PC-9 (cell line): Measurements from ENCODE around the gene SLC29A4. TPM values are rescaled to one million over a fixed set of nuclear protein-coding genes. Genes with fewer than 3 reads are reported as not detected.

Source experiments
- BruUV-seq: library from RNA; stranded (reverse); fragments of 400-500 nt; replicated peaks from 2 replicates; lab custom pipeline; 2021; lab: Mats Ljungman, UMichigan
- CTCF ChIA-PET: fragments of 300-600 bp; sonication (Branson Sonifier 250); formaldehyde crosslinking; loops from one replicate; lab custom pipeline; 2022; ENCODE audit warnings: antibody characterized with exemption; lab: Charles Lee
- POLR2A ChIA-PET: fragments of 300-600 bp; sonication (Branson Sonifier 250); formaldehyde crosslinking; loops from one replicate; lab custom pipeline; 2022; ENCODE audit warnings: antibody characterized with exemption; ENCODE audit not compliant: unreplicated experiment; lab: Charles Lee
- DNase-seq, 2 experiments: peaks; one replicate each; pipeline versions ENCODE4 v3.0.0 to v3.0.0-alpha.2; 2015 to 2022; ENCODE audit warnings: mixed read lengths in 1 of 2
- H2AFZ ChIP-seq: fragments of 200-600 bp; sonication (generic); 2 replicates; pipeline ENCODE4 v1.8.1; 2017; ENCODE audit warnings: antibody characterized with exemption
- H3F3A ChIP-seq: fragments of 200-600 bp; sonication (generic); 2 replicates; pipeline ENCODE4 v1.8.1; 2017; ENCODE audit warnings: antibody characterized with exemption, mild to moderate bottlenecking, low read depth; ENCODE audit not compliant: insufficient read depth
- H3K27ac ChIP-seq: fragments of 200-600 bp; sonication (generic); 2 replicates; pipeline ENCODE4 v1.6.1; 2016; ENCODE audit warnings: mixed run types
- H3K27me3 ChIP-seq: fragments of 200-600 bp; sonication (generic); 2 replicates; pipeline ENCODE4 v1.6.1; 2016; ENCODE audit warnings: low read depth, mixed run types; ENCODE audit not compliant: insufficient read depth
- H3K36me3 ChIP-seq: fragments of 200-600 bp; sonication (generic); 2 replicates; pipeline ENCODE4 v1.6.1; 2016; ENCODE audit warnings: low read depth, mixed run types
- H3K4me1 ChIP-seq: fragments of 200-600 bp; sonication (generic); replicated peaks from 2 replicates; pipeline ENCODE4 v1.6.1; 2016; ENCODE audit warnings: mixed run types; ENCODE audit not compliant: insufficient read depth
- H3K4me2 ChIP-seq: fragments of 200-600 bp; sonication (generic); 2 replicates; pipeline ENCODE4 v1.6.1; 2017; ENCODE audit warnings: mixed run types
- H3K4me3 ChIP-seq: fragments of 200-600 bp; sonication (generic); 2 replicates; pipeline ENCODE4 v1.6.1; 2016; ENCODE audit warnings: mixed run types
- H3K79me2 ChIP-seq: fragments of 200-600 bp; sonication (generic); 2 replicates; pipeline ENCODE4 v1.6.1; 2017; ENCODE audit warnings: low read depth, mixed run types
- H3K9me2 ChIP-seq: fragments of 200-600 bp; sonication (generic); 2 replicates; pipeline ENCODE4 v1.8.1; 2017; ENCODE audit warnings: mild to moderate bottlenecking; ENCODE audit not compliant: insufficient read depth
- H3K9me3 ChIP-seq: fragments of 200-600 bp; sonication (generic); 2 replicates; pipeline ENCODE4 v1.8.1; 2016; ENCODE audit warnings: low read depth; ENCODE audit not compliant: insufficient read depth
- H4K20me1 ChIP-seq: fragments of 200-600 bp; sonication (generic); 2 replicates; pipeline ENCODE4 v1.8.1; 2017; ENCODE audit not compliant: insufficient read depth
- EZH2 ChIP-seq: fragments of 200-600 bp; sonication (generic); IDR thresholded peaks from 2 replicates; pipeline ENCODE4 v1.8.0; 2017; ENCODE audit warnings: antibody characterized with exemption, low read depth
- intact Hi-C: fragments of 100-400 bp; cut with micrococcal nuclease; formaldehyde crosslinking; loops from one replicate; pipeline ENCODE4 v1.10.0; 2022; ENCODE audit not compliant: unreplicated experiment
- total RNA-seq: library from RNA; stranded (reverse); gene quantifications from 2 replicates; pipeline ENCODE4 v1.2.3, GENCODE V29; 2021
- TF ChIP-seq, protein P1 (sequence below): fragments of 200-600 bp; sonication (generic); conservative IDR thresholded peaks from 2 replicates; pipeline ENCODE4 v1.6.1; 2017; ENCODE audit warnings: mixed run types, antibody characterized with exemption, mild to moderate bottlenecking, moderate library complexity

Gene SLC29A4
- total RNA-seq, 1 experiment from 2014 or later: 7.9 TPM

DNA sequence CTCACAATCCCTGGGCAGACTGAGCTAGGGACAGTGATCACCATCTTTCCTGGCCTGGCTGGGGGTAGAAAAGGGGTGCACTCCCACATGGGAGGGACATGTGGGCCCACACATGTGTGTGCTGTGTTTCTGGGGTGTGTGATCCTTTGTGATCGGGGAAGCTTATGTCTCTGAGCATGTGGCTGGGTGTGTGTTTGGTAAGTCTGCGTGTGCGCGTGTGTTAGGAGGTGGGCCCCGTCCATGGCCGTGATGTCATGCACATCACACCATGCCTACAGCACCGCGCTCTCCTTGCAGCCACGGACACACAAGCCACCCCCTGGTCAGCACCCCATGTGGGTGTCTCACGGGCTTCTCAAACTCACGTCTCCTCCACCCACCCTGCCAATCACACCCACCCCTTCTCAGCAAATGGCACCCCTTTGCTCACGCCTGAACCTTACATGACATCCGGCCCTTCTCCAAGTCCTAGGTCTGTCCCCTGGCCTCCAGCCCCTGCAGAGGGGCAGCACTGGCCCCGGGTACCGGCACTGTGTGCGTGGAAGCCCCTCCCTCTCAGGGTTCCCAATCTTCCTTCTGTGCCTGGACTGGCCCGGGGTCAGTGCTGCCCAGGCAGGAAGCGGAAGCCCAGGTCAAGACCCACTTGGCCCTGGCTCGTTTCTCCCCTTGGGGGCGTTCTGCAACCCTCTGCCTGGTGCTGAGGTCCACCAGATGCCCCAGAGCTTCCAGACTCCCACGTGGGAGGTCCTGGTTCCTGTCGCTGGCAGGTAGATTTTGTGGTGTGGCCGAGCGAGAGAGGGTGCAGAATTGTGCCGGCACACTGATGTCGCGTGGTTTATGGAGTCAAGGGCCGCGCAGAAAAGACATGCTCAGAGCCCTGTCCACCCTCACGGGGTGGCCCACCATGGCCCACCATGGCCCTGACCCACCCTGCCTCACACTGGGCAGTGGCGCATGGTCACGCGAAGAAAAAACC is 12.6 kb downstream of the SLC29A4 start:
- H3K4me1 ChIP-seq: no peaks in the 10 kb centered on the region
- H3K27ac ChIP-seq: no peak overlapping the region
- no peaks in the 10 kb centered on the region for H3K9me2 ChIP-seq
- H3F3A ChIP-seq: no peaks in the 10 kb centered on the region; the same call in 1 of the 2 replicates
- H3K36me3 ChIP-seq: no peaks in the 10 kb centered on the region
- no peak overlapping the region for H3K4me3 ChIP-seq
- peaks cover 10% of the 10 kb centered on the region; the same call in 1 of the 2 replicates for H3K27me3 ChIP-seq
- no peaks in the 10 kb centered on the region for H3K79me2 ChIP-seq
- ChIA-PET CTCF (no interaction called here), POLR2A (no interaction called here)
- H2AFZ ChIP-seq: no peak overlapping the region
- intact Hi-C loops: no loop called here
- TF ChIP-seq EZH2: no peak
- TF ChIP-seq, protein P1, sequence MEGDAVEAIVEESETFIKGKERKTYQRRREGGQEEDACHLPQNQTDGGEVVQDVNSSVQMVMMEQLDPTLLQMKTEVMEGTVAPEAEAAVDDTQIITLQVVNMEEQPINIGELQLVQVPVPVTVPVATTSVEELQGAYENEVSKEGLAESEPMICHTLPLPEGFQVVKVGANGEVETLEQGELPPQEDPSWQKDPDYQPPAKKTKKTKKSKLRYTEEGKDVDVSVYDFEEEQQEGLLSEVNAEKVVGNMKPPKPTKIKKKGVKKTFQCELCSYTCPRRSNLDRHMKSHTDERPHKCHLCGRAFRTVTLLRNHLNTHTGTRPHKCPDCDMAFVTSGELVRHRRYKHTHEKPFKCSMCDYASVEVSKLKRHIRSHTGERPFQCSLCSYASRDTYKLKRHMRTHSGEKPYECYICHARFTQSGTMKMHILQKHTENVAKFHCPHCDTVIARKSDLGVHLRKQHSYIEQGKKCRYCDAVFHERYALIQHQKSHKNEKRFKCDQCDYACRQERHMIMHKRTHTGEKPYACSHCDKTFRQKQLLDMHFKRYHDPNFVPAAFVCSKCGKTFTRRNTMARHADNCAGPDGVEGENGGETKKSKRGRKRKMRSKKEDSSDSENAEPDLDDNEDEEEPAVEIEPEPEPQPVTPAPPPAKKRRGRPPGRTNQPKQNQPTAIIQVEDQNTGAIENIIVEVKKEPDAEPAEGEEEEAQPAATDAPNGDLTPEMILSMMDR: no peak
- no TSS peak for BruUV-seq
- no peak for DNase-seq
- no peaks in the 10 kb centered on the region for H4K20me1 ChIP-seq
- H3K9me3 ChIP-seq: no peaks in the 10 kb centered on the region
- H3K4me2 ChIP-seq: no peak overlapping the region

DNA sequence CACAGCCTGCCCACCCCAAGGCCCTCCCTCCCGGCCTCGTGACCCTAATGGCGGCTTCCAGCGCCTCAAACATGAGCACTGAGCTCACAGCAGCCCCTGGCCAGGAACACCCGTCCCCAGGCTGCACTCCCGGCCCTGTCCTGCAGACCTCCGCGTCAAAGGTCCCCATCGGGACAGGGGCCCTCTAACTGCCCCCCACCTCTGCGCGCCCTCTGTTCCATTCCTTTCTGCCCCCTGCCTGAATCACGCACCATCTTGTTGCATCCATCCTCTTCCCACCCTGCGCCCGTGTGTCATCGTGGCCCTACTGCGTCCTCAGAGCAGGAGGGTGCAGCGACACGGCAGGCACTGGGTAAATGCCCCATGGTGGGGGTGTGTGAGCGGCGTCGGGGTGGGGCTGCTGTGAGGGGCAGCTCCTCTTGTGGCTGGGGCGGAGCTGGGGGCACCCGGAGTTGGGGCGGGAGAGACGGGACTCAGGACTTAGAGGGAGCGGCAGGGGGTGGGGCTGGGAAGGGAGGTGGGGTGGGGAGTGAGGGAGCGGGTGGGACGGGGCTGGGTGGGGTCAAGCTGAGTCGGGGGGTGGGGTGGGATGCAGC is 13.4 kb downstream of the SLC29A4 start:
- H2AFZ ChIP-seq: no peak overlapping the region
- H3K36me3 ChIP-seq: no peaks in the 10 kb centered on the region
- DNase-seq: no peak
- no peaks in the 10 kb centered on the region for H3K79me2 ChIP-seq
- peaks cover 14% of the 10 kb centered on the region; the same call in 1 of the 2 replicates for H3K27me3 ChIP-seq
- intact Hi-C loops: no loop called here
- no TSS peak for BruUV-seq
- H3K27ac ChIP-seq: no peak overlapping the region
- no peaks in the 10 kb centered on the region; the same call in 1 of the 2 replicates for H3F3A ChIP-seq
- POLR2A ChIA-PET: interaction anchor here (0.6 kb wide), 1 partner anchor 14 kb away, joined by 3 read pairs; no protein-coding TSS in a partner anchor
- no peaks in the 10 kb centered on the region for H3K9me3 ChIP-seq
- no peaks in the 10 kb centered on the region for H3K4me1 ChIP-seq
- no peak overlapping the region for H3K4me2 ChIP-seq
- H3K4me3 ChIP-seq: no peak overlapping the region
- H3K9me2 ChIP-seq: no peaks in the 10 kb centered on the region
- CTCF ChIA-PET: no interaction called here
- no peak for TF ChIP-seq EZH2
- TF ChIP-seq, protein P1: no peak
- H4K20me1 ChIP-seq: no peaks in the 10 kb centered on the region

DNA sequence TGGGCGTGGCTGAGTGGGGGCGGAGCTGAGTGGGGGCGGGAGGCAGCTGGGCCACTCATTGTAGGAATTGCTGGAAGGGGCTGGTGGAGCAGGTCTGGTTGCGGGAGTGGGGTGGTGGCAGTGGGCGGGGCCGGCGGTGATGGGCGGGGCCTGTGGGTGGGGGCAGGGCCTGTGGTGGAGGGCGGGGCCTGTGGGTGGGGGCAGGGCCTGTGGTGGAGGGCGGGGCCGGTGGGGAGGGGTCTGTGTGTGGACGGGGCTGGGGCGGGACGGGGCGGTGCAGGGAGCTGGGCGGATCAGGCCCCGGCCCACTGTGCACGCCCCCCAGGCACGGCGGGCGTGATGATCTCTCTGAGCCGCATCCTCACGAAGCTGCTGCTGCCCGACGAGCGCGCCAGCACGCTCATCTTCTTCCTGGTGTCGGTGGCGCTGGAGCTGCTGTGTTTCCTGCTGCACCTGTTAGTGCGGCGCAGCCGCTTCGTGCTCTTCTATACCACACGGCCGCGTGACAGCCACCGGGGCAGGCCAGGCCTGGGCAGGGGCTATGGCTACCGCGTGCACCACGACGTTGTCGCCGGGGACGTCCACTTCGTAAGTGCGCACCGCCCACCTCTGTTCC is 14.0 kb downstream of the SLC29A4 start:
- CTCF ChIA-PET: no interaction called here
- DNase-seq: no peak
- Histone ChIP-seq H3K4me3 (no peak overlapping the region), H3K9me3 (no peaks in the 10 kb centered on the region), H3K36me3 (no peaks in the 10 kb centered on the region), H3K4me1 (no peaks in the 10 kb centered on the region), H3K4me2 (no peak overlapping the region), H3K27me3 (peaks cover 14% of the 10 kb centered on the region; the same call in 1 of the 2 replicates), H3K79me2 (no peaks in the 10 kb centered on the region), H4K20me1 (no peaks in the 10 kb centered on the region), H3F3A (no peaks in the 10 kb centered on the region; the same call in 1 of the 2 replicates), H2AFZ (no peak overlapping the region), H3K9me2 (no peaks in the 10 kb centered on the region), H3K27ac (no peak overlapping the region)
- no peak for TF ChIP-seq EZH2
- TF ChIP-seq, protein P1: no peak
- intact Hi-C loops: no loop called here
- POLR2A ChIA-PET: no interaction called here
- BruUV-seq: no TSS peak
